HG03342 (cell line): ENCODE results near the gene POTEB2.
"Not testable (repeated sequence)": the region's sequence is repeated elsewhere in the genome, so short reads cannot be mapped to it uniquely, and the experiment has no call there.

ENCODE experiments used
- ATAC-seq: cut with Tn5 transposase; IDR thresholded peaks from one replicate; pipeline ENCODE4 v1.9.1; 2021; ENCODE audit warnings: mild to moderate bottlenecking, moderate library complexity; ENCODE audit not compliant: unreplicated experiment

The POTEB2 gene

GRCh38 chr15:20866214-20866613 is at the start of gene POTEB2:
Gene POTEB2 (minus strand): TSS chr15:20866314. CDS start chr15:20866281, 33 bp downstream.
- ATAC-seq = not testable (repeated sequence)

- ATAC-seq = not testable (repeated sequence)
Observed at GRCh38 chr15:20879916-20880315, 13.8 kb upstream of the POTEB2 start.

DNA sequence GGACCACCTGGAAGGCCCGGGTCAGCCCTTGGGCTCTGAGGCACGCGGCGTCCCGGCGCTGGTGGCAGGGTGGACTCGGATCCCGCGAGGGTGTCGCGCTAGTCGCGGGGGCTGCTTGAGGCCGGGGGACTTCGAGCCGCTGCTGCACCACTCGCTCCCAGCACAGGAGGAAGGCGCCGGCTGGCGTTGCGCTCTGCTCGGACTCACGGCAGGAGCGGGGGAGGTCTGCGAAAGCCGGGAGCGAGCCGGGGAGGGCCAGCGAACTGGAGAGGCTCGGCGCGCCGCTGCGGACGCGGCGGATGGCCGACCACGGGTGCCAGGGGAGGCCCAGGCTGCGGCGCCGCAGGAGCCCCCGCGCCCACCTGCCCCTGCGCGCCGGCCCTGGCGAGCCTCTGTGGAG is 12.3 kb upstream of the POTEB2 start:
- not testable (repeated sequence) for ATAC-seq

DNA sequence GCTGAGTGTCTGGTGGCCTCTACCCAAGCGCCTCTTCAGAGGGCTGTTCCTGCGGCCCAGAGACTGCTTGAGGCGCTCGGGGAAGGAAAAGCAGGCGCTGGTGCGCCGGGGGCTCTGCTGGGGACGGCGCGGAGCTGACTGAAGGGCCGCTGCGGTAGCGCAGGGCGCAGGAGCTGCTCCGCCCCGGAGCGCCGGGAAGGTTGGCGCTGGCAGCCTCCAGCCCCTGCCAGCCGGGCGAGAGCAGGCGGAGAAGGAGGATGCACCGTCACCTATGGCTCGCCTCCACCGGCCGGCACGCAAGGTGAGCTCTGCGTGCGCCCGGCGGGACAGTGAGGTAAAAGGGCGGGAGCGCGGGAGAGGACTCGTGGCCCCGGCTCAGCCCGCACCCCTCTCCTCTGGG is 11.7 kb upstream of the POTEB2 start:
- not testable (repeated sequence) for ATAC-seq
